KMS-11 (cell line): ENCODE results near the gene PRKD1.

ENCODE experiments used
- H2AFZ ChIP-seq: fragments of 200-600 bp; sonication (generic); 2 replicates; pipeline ENCODE4 v1.6.1; 2016; ENCODE audit warnings: antibody characterized with exemption, mixed run types, low read depth
- H3K27ac ChIP-seq: fragments of 200-600 bp; sonication (generic); 2 replicates; pipeline ENCODE4 v1.6.1; 2016; ENCODE audit warnings: mild to moderate bottlenecking, mixed run types
- H3K27me3 ChIP-seq: fragments of 200-600 bp; sonication (generic); 2 replicates; pipeline ENCODE4 v1.6.1; 2017; ENCODE audit warnings: mild to moderate bottlenecking, low read depth, mixed run types, moderate library complexity; ENCODE audit not compliant: insufficient read depth
- H3K36me3 ChIP-seq: fragments of 200-600 bp; sonication (generic); 2 replicates; pipeline ENCODE4 v1.6.1; 2017; ENCODE audit warnings: mild to moderate bottlenecking, mixed run types; ENCODE audit not compliant: insufficient read depth
- H3K4me1 ChIP-seq: fragments of 200-600 bp; sonication (generic); 2 replicates; pipeline ENCODE4 v1.6.1; 2016; ENCODE audit warnings: mild to moderate bottlenecking, low read depth, mixed run types; ENCODE audit not compliant: poor library complexity, severe bottlenecking
- H3K4me2 ChIP-seq: fragments of 200-600 bp; sonication (generic); 2 replicates; pipeline ENCODE4 v1.7.0; 2016; ENCODE audit warnings: mild to moderate bottlenecking, mixed run types
- H3K4me3 ChIP-seq: fragments of 200-600 bp; sonication (generic); IDR thresholded peaks from 2 replicates; pipeline ENCODE4 v1.6.1; 2017; ENCODE audit warnings: low read depth, low read length, mixed read lengths; ENCODE audit not compliant: insufficient read depth
- H3K79me2 ChIP-seq: fragments of 200-600 bp; sonication (generic); 2 replicates; pipeline ENCODE4 v1.6.1; 2016; ENCODE audit warnings: low read depth, mixed run types; ENCODE audit not compliant: insufficient read depth
- H3K9ac ChIP-seq: fragments of 200-600 bp; sonication (generic); 2 replicates; pipeline ENCODE4 v1.6.1; 2016; ENCODE audit warnings: mild to moderate bottlenecking, mixed run types
- H4K20me1 ChIP-seq: fragments of 200-600 bp; sonication (generic); 2 replicates; pipeline ENCODE4 v1.6.1; 2016; ENCODE audit warnings: mild to moderate bottlenecking, mixed run types; ENCODE audit not compliant: insufficient read depth
- CTCF ChIP-seq: fragments of 200-600 bp; sonication (generic); conservative IDR thresholded peaks from 2 replicates; pipeline ENCODE4 v1.6.1; 2017; ENCODE audit warnings: low read depth, mild to moderate bottlenecking, antibody characterized with exemption, low read length, moderate library complexity, mixed read lengths

The PRKD1 gene

DNA sequence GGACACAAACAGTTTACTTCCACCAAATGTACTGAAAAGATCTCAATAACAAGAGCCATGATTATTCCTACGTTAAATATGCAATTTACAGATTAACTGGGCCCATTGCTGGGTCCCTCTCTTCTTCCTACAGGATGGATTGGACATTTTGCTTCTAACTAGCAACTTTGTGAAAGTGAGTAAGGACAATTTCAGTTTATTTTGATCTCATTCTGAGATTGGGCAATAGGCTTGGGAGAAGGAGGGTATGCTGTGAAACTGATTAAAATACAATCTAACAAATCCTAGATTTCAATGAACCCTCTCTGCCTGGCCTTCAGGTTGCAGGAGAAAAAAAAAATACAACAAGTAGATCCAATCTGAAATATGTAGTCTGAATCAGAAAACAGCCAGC is 121.5 kb downstream of the PRKD1 start:
- Histone ChIP-seq H3K4me3 (no peak overlapping the region), H2AFZ (no peak overlapping the region), H3K9ac (no peak overlapping the region), H3K27ac (no peak overlapping the region), H3K4me1 (peaks cover 10% of the 10 kb centered on the region), H3K79me2 (no peaks in the 10 kb centered on the region), H3K36me3 (no peaks in the 10 kb centered on the region), H3K27me3 (no peaks in the 10 kb centered on the region), H3K4me2 (no peak overlapping the region), H4K20me1 (no peaks in the 10 kb centered on the region)
- TF ChIP-seq CTCF = no peak

DNA sequence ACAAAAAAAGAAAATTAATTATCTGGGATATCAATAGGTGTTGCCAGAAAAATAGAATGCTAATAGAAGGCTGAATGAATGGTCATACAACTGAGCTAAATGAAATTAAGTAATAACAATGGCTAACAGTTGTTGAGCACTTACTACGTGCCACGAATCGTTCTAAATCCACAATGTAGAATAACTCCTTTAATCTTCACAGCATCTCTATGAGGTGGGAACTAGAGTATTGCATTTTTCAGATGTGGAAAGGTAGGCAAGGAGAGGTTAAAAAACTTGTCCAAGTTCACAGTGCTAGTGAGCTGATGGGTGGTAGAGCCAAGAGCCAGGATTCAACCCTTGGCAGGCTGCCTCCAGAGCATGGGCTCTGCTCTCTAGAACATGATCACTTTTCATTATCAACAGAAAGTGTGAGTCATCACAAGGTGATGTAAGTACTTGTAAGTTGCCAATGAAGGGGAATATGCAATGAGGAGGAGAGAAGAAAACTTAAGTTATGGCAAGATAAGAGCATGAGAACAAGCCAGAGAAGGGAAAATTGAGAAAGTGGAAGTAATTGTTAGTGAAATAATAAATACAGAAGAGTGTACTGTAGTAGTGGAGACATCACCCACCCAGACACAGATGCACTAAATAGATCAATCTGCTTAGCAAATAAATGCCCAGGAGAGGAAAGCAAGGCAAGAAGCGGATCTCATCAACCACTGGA is 122.1 kb downstream of the PRKD1 start:
- peaks cover 10% of the 10 kb centered on the region for H3K4me1 ChIP-seq
- H3K27ac ChIP-seq = no peak overlapping the region
- no peaks in the 10 kb centered on the region for H3K79me2 ChIP-seq
- H3K27me3 ChIP-seq = no peaks in the 10 kb centered on the region
- H3K36me3 ChIP-seq = no peaks in the 10 kb centered on the region
- no peak overlapping the region for H3K9ac ChIP-seq
- H3K4me2 ChIP-seq = no peak overlapping the region
- TF ChIP-seq CTCF = no peak
- H2AFZ ChIP-seq = no peak overlapping the region
- no peaks in the 10 kb centered on the region for H4K20me1 ChIP-seq
- H3K4me3 ChIP-seq = no peak overlapping the region

DNA sequence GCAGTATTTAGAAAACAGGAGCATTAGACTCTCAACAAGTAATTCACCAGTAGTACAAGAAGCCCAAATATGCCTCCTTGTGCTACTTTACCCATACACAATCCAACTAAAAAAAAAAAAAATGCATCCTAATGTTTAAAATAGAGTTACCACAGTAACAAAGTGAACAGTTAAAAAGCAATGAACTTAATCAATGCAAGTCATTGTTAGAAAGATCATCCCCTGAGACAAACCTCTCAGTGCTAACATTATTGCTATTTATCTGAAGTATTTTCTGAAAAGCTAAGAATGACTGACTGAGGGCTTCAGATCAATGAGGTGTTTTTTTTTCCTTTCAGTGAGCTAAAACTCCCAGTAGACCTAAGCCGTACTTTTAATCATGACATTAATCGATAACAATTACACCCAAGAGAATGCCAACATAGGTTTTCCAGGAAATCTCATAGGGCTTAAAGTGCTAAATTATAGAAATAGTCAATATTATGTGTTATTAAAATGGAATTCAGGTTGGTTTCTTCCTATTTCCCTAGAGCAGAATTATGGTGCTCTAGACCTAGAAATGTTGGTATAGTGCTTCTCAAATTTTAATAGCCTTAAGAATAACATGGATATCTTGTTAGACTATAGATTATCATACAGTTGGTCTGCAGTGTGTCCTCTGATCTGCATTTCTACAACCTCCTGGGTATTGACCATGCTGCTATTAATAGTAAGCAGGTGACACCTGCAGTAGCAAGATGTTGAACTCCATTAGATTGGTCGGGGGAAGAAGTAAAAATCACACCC is 123.0 kb downstream of the PRKD1 start:
- H3K4me2 ChIP-seq = no peak overlapping the region
- H4K20me1 ChIP-seq = no peaks in the 10 kb centered on the region

DNA sequence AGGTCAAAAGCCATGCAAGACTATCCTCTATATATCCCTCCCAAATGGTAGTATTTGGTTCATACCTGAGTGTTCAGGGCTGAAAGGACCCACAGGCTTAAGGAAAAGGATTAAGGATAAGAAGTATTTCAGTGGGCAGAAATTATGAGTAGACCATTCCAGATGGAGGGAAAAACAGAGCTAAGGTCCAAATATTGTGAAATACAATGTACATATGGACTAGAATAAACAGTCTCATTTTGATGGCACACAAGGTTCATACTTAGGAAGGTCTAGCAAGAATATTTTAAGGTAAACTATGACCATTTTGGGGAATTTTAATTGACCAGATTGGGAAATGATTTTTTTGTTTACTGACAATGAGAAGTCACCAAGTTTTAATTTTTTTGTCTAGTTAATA is 124.6 kb downstream of the PRKD1 start:
- Histone ChIP-seq H3K79me2 (no peaks in the 10 kb centered on the region), H3K27me3 (no peaks in the 10 kb centered on the region), H2AFZ (no peak overlapping the region), H3K4me1 (peaks cover 10% of the 10 kb centered on the region), H4K20me1 (no peaks in the 10 kb centered on the region), H3K4me2 (no peak overlapping the region), H3K4me3 (no peak overlapping the region), H3K27ac (no peak overlapping the region), H3K36me3 (no peaks in the 10 kb centered on the region), H3K9ac (no peak overlapping the region)
- no peak for TF ChIP-seq CTCF

More for the DNA sequence above, 123.0 kb downstream of the PRKD1 start:
- Histone ChIP-seq H3K4me1 (peaks cover 10% of the 10 kb centered on the region), H2AFZ (no peak overlapping the region), H3K9ac (no peak overlapping the region), H3K27ac (no peak overlapping the region), H3K79me2 (no peaks in the 10 kb centered on the region), H3K36me3 (no peaks in the 10 kb centered on the region), H3K4me3 (no peak overlapping the region), H3K27me3 (no peaks in the 10 kb centered on the region)
- no peak for TF ChIP-seq CTCF
